ENCODE data around the gene ZNF221. TPM values are rescaled to one million over a fixed set of nuclear protein-coding genes. Genes with fewer than 3 reads are reported as not detected.

ZNF221 gene
- total RNA-seq (1 to 10 TPM; 4.5 to 7.3 (median 5.8) TPM), polyA plus RNA-seq (2.9 TPM)
- long read RNA-seq, donor 1, partial matches to known transcripts: 1 of 4 reads
- long read RNA-seq, donor 1, other reads (novel, unspliced or antisense): 2 of 4 reads
- long read RNA-seq, donor 2, partial matches to known transcripts: 0 of 2 reads
- long read RNA-seq, donor 2, other reads (novel, unspliced or antisense): 0 of 2 reads
- long read RNA-seq, donor 3, partial matches to known transcripts: 0 of 5 reads
- long read RNA-seq, donor 3, other reads (novel, unspliced or antisense): 3 of 5 reads
- long read RNA-seq, donor 4: 0 reads

DNA sequence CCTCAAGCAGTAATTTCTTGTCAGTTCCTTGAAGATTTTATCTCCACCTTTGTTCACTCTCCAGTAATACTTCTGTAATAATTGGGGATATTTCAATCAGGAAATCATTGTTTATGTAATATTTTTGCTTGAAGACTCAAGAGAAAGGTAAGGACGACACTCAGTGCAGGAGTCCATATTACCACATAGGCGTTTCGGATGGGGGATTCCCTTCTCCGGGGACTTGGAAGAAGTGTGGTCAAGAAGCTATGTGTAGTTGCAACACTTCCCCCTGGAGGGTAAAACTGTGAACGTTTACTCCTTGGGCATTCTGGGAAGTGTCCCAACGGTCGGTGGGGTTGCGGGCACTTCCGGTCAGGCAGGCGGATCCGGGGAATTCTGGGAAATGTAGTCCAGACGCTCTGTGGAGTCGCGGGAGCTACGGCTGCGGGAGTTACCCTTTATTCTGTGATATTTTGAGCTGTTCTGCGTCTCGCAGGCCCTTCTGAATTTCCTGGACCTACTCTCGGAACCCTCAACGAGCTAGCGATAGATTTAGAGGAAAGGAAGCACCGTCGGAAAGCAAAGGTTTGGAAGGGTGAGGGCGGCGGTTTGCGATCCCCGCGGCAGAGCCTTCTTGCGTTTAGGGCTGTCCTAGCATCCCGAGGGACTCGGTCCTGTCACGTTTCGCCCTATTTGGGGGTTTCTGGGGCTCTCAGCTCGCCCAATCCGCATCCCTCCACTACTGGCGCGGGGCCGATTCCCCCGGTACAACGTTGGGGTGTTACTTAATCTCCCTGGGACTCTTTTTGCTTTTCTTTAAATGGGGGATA, at the start of gene ZNF221:
Gene ZNF221 (plus strand): TSS at position 395 of the 812 bp plus-strand sequence. CDS start 11,499 bp downstream, outside the sequence.
- Histone ChIP-seq H3K9me3 (ENCODE audit: control insufficient read depth, low read length) (no peaks in the 10 kb centered on the region), H3K27ac (ENCODE audit: low read length) (peak within 1 kb of the TSS; percentile 78), H3K27me3 (ENCODE audit: control insufficient read depth, insufficient read depth) (no peaks in the 10 kb centered on the region), H3K4me1 (ENCODE audit: control insufficient read depth, insufficient read depth, low read length) (no peaks in the 10 kb centered on the region), H3K4me3 (ENCODE audit: low read length) (peak within 1 kb of the TSS; percentile 95)
- intact Hi-C loops (cut with DNase I): no loop called here
- peak; percentile 92 to 96 (median 94) for DNase-seq
- WGBS: under 1% methylated on average over 40 of the region's 40 CpGs
- peak; percentile 100 for ATAC-seq

DNA sequence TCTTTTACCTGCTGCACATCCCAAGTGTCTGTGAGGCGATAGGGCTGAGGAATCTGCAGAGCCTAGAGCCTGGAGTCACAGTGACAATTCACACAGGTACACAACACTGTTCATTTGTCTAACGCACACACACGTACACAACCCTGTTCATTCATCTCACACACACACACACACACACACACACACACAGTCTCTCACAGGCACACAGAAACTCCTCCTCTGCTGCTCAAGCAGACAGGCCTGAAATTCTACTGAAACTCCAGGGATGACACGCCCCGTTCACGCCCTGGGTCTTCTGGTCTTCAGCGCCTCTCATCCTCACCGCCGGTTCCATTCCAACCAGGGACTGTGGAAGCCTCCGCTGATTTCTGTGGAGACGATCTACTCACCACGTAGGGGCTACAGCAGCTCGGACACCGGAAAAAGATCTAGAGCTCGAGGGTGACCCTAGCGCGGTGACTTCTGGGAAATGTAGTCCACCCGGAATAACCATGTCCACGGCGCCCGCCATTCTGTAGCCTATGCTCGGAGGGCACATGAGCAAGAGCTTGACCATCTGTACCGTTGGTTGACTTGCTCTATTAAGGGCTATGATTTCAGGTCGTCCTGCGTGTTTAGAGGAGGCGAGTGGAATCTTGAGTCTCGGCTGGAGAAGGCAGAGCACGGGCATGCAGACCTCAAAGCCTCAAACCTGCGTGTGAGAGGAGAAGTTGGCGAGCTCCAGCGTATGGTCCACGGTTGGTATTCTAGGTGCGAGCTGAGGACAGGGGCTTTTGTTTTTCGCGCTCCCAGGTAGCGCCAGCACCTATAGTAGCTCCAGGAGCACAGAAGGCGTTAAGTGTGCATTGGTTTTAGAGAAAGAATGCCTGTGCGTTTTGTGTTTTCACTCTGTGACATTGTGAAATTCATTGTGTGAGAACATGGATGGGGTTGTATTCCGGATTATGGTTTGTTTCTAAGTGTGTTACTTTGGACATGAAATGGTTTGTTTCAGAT, 49.3 kb upstream of the ZNF221 start:
- intact Hi-C loops (cut with DNase I): no loop called here
- DNase-seq: peak; percentile 84 to 91 (median 87)
- peak overlapping the region; percentile 19 for H3K27ac ChIP-seq (ENCODE audit: low read length)

DNA sequence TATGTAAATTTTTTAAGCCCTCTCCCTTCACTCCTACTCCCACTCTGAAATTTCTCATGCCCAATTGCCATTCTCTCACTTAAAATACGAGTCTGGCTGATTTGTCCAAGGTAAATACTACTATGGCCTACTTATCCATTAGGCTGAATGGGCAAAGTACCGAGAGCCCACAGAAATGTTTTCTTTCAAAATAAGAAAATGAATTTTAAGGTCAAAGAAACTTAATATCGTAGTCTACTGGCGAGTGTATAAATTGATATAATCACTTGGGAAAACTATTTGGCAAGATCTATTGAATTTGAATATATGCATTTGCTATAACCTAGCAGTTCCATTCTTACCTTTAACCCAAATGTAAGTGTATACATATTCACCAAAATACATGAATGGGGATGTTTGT, 48.6 kb upstream of the ZNF221 start:
- Histone ChIP-seq H3K27me3 (ENCODE audit: control insufficient read depth, insufficient read depth) (no peaks in the 10 kb centered on the region), H3K4me3 (ENCODE audit: low read length) (peak overlapping the region; percentile 90), H3K4me1 (ENCODE audit: control insufficient read depth, insufficient read depth, low read length) (no peaks in the 10 kb centered on the region), H3K27ac (ENCODE audit: low read length) (no peak overlapping the region), H3K9me3 (ENCODE audit: control insufficient read depth, low read length) (no peaks in the 10 kb centered on the region)
- DNase-seq: no peak
- ATAC-seq: no peak
- intact Hi-C loops (cut with DNase I): no loop called here
- WGBS: 92% methylated on average over 4 of the region's 4 CpGs

More for the DNA sequence above, 49.3 kb upstream of the ZNF221 start:
- H3K9me3 ChIP-seq (ENCODE audit: control insufficient read depth, low read length): no peaks in the 10 kb centered on the region
- H3K4me3 ChIP-seq (ENCODE audit: low read length): peak overlapping the region; percentile 90
- H3K27me3 ChIP-seq (ENCODE audit: control insufficient read depth, insufficient read depth): no peaks in the 10 kb centered on the region
- H3K4me1 ChIP-seq (ENCODE audit: control insufficient read depth, insufficient read depth, low read length): no peaks in the 10 kb centered on the region
- WGBS: 12% methylated on average over 39 of the region's 39 CpGs
- ATAC-seq: peak; percentile 99 to 100

DNA sequence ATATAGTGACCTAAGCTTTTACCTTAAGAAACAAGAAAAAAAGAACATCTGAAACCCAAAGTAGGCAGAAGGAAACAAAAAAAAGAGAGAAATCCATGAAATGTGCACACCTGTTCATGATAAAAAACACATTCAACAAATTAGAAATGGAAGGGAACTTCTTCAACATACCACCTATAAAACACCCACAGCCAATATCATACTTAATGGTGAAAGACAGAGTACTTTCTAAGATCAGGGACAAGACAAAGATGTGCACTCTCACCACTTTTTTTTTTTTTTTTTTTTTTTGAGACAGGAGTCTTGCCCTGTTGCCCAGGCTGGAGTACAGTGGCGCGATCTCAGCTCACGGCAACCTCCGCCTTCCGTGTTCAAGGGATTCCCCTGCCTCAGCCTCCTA, 45.1 kb upstream of the ZNF221 start:
- DNase-seq (no peak), ATAC-seq (no peak)
- H3K27ac ChIP-seq (ENCODE audit: low read length): no peak overlapping the region
- H3K27me3 ChIP-seq (ENCODE audit: control insufficient read depth, insufficient read depth): no peaks in the 10 kb centered on the region
- WGBS: 99% methylated on average over 5 of the region's 5 CpGs
- no peak overlapping the region for H3K4me3 ChIP-seq (ENCODE audit: low read length)
- H3K4me1 ChIP-seq (ENCODE audit: control insufficient read depth, insufficient read depth, low read length): no peaks in the 10 kb centered on the region
- H3K9me3 ChIP-seq (ENCODE audit: control insufficient read depth, low read length): no peaks in the 10 kb centered on the region
- intact Hi-C loops (cut with DNase I): no loop called here

DNA sequence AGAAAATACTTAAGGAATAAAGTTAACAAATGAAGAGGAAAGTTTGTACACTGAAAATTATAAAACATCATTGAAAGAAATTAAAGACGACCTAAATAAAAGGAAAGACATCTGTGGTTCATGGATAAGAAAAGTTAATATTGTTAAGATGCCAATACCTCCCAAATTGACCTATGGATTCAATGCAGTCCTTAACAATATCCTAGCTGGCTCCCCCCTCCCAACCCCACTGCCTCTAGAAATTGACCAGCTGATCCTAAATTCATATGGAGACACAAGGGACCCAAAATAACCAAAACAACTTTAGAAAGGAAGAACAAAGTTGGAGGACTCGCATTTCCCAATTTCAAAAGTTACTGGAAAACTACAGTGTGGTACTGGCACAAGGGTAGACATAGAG, 44.3 kb upstream of the ZNF221 start:
- 95% methylated on average over 2 of the region's 2 CpGs for WGBS
- ATAC-seq: no peak
- no peak for DNase-seq
- Histone ChIP-seq H3K4me3 (ENCODE audit: low read length) (no peak overlapping the region), H3K9me3 (ENCODE audit: control insufficient read depth, low read length) (no peaks in the 10 kb centered on the region), H3K27me3 (ENCODE audit: control insufficient read depth, insufficient read depth) (no peaks in the 10 kb centered on the region), H3K27ac (ENCODE audit: low read length) (no peak overlapping the region), H3K4me1 (ENCODE audit: control insufficient read depth, insufficient read depth, low read length) (no peaks in the 10 kb centered on the region)
- intact Hi-C loops (cut with DNase I): no loop called here

DNA sequence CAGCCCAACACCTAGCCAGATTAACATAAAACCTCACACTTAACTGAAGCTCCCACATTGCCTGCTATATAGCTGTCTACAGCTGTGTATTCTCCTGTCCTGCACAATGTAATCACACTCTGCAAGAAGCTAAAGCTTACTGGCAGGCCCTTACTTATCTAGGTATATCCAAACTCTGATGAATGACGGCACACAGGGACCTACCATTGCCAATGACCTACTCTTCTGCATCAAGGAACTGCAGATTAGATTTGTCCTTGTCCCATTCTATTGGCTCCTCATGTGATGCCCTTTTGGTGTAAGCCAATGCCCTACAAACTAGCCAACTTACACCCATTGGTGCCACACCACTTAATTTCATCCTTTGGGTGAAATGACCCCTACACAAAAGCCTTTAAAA, 42.4 kb upstream of the ZNF221 start:
- Histone ChIP-seq H3K9me3 (ENCODE audit: control insufficient read depth, low read length) (peaks cover 4% of the 10 kb centered on the region), H3K4me3 (ENCODE audit: low read length) (no peak overlapping the region), H3K27ac (ENCODE audit: low read length) (no peak overlapping the region), H3K27me3 (ENCODE audit: control insufficient read depth, insufficient read depth) (no peaks in the 10 kb centered on the region), H3K4me1 (ENCODE audit: control insufficient read depth, insufficient read depth, low read length) (no peaks in the 10 kb centered on the region)
- DNase-seq: no peak
- intact Hi-C loops (cut with DNase I): no loop called here
- no peak for ATAC-seq
- 98% methylated on average over 1 of the region's 1 CpG for WGBS

DNA sequence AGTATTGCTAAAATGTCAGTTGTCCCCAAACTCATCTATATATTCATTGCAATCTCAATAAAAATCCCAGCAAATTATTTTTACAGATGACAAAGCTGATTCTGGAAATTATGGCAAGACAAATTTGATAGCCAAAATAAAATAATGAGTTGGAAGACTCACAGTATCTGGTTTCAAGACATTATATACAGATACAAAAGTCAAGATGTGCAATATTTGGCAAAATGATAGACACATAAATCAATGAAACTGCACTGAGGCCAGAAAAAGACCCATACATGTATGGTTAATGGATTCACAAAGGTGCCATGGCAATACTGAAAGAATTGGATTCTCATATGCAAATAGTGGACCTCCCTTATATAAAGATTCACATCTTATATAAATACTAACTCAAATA, 40.1 kb upstream of the ZNF221 start:
- intact Hi-C loops (cut with DNase I): no loop called here
- DNase-seq (no peak), ATAC-seq (no peak)
- H3K4me1 ChIP-seq (ENCODE audit: control insufficient read depth, insufficient read depth, low read length): no peaks in the 10 kb centered on the region
- no peaks in the 10 kb centered on the region for H3K27me3 ChIP-seq (ENCODE audit: control insufficient read depth, insufficient read depth)
- H3K4me3 ChIP-seq (ENCODE audit: low read length): no peak overlapping the region
- H3K9me3 ChIP-seq (ENCODE audit: control insufficient read depth, low read length): peaks cover 20% of the 10 kb centered on the region
- no peak overlapping the region for H3K27ac ChIP-seq (ENCODE audit: low read length)

DNA sequence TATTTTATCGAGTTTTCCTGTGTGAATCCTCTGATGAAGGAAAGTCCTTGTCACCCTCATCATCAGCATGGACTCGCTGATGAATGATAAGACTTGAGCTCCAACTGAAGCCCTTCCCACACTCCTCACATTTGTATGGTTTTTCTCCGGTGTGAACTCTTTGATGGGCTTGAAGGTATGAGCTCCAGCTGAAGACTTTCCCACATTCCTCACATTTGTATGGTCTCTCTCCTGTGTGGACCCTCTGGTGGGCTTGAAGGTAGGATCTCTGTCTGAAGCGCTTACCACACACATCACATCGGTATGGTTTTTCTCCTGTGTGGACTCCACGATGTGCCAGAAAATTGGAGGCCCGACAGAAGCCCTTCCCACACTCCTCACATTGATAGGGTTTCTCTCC, 37.6 kb upstream of the ZNF221 start:
- ATAC-seq: no peak
- Histone ChIP-seq H3K9me3 (ENCODE audit: control insufficient read depth, low read length) (peaks cover 22% of the 10 kb centered on the region), H3K27ac (ENCODE audit: low read length) (no peak overlapping the region), H3K27me3 (ENCODE audit: control insufficient read depth, insufficient read depth) (no peaks in the 10 kb centered on the region), H3K4me3 (ENCODE audit: low read length) (no peak overlapping the region), H3K4me1 (ENCODE audit: control insufficient read depth, insufficient read depth, low read length) (no peaks in the 10 kb centered on the region)
- intact Hi-C loops (cut with DNase I): no loop called here
- 97% methylated on average over 7 of the region's 7 CpGs for WGBS
- DNase-seq: no peak

DNA sequence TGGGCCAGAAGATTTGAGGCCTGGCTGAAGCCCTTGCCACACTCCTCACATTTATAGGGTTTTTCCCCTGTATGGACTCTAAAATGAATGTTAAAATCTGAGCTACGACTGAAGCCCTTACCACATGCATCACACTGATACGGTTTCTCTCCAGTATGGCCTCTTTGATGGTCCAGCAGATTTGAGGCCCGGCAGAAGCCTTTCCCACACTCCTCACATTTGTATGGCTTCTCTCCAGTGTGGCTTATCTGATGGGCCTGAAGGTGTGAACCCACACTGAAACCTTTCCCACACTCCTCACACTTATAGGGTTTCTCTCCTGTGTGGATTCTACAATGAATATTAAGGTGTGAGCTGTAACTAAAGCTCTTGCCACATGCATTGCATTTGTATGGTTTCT, 37.0 kb upstream of the ZNF221 start:
- H3K4me1 ChIP-seq (ENCODE audit: control insufficient read depth, insufficient read depth, low read length): no peaks in the 10 kb centered on the region
- peaks cover 24% of the 10 kb centered on the region for H3K9me3 ChIP-seq (ENCODE audit: control insufficient read depth, low read length)
- no peaks in the 10 kb centered on the region for H3K27me3 ChIP-seq (ENCODE audit: control insufficient read depth, insufficient read depth)
- no peak overlapping the region for H3K4me3 ChIP-seq (ENCODE audit: low read length)
- intact Hi-C loops (cut with DNase I): no loop called here
- DNase-seq (no peak), ATAC-seq (no peak)
- WGBS: 99% methylated on average over 3 of the region's 3 CpGs
- no peak overlapping the region for H3K27ac ChIP-seq (ENCODE audit: low read length)

DNA sequence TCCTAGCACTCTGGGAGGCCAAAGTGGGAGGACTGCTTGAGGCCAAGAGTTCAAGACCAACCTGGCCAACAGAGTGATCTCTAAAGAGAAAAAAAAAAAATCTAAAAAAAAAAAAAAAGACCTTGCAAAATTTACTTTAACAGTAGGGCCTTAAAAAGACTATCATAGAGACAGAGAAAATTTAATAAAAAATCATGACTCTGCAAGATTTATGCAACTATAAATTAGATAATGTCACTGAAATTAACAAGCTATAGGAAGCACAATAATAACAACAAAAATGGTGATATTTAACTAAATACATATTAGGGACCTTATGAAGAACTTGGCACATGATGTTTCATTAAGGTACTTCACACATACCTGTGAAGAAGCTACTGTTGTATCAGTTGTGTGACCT, 27.2 kb upstream of the ZNF221 start:
- no peak for DNase-seq
- no peak for ATAC-seq
- Histone ChIP-seq H3K9me3 (ENCODE audit: control insufficient read depth, low read length) (peaks cover 2% of the 10 kb centered on the region), H3K27ac (ENCODE audit: low read length) (no peak overlapping the region), H3K4me1 (ENCODE audit: control insufficient read depth, insufficient read depth, low read length) (no peaks in the 10 kb centered on the region), H3K27me3 (ENCODE audit: control insufficient read depth, insufficient read depth) (no peaks in the 10 kb centered on the region), H3K4me3 (ENCODE audit: low read length) (no peak overlapping the region)
- intact Hi-C loops (cut with DNase I): no loop called here
